H9 (cell line): Measurements from ENCODE around the gene CDH13. TPM values are rescaled to one million over a fixed set of nuclear protein-coding genes. Genes with fewer than 3 reads are reported as not detected.

Experiments used
- DNase-seq: peaks from one replicate; pipeline ENCODE4 v3.0.0-alpha.2; 2017
- H2AFZ ChIP-seq: one replicate; pipeline ENCODE4 v1.6.1; 2013; ENCODE audit warnings: mild to moderate bottlenecking, low read length, control low read depth, moderate library complexity
- H2AK5ac ChIP-seq: 2 replicates; pipeline ENCODE4 v1.6.1; 2013; ENCODE audit warnings: low read length, control low read depth, mixed read lengths; ENCODE audit not compliant: insufficient read length
- H2BK120ac ChIP-seq: one replicate; pipeline ENCODE4 v1.6.1; 2013; ENCODE audit warnings: low read depth, mild to moderate bottlenecking, low read length, control low read depth, inconsistent platforms; ENCODE audit not compliant: poor library complexity, severe bottlenecking
- H2BK12ac ChIP-seq: 2 replicates; pipeline ENCODE4 v1.6.1; 2013; ENCODE audit warnings: low read length, control low read depth, mixed read lengths, low read depth; ENCODE audit not compliant: insufficient read length
- H2BK15ac ChIP-seq: 2 replicates; pipeline ENCODE4 v1.6.1; 2013; ENCODE audit warnings: low read depth, low read length, control low read depth
- H2BK20ac ChIP-seq: one replicate; pipeline ENCODE4 v1.6.1; 2013; ENCODE audit warnings: low read depth, mild to moderate bottlenecking, low read length, control low read depth, inconsistent platforms; ENCODE audit not compliant: poor library complexity, severe bottlenecking
- H2BK5ac ChIP-seq: 2 replicates; pipeline ENCODE4 v1.6.1; 2013; ENCODE audit warnings: low read length, control low read depth, mixed read lengths; ENCODE audit not compliant: insufficient read length
- H3K14ac ChIP-seq: 2 replicates; pipeline ENCODE4 v1.6.1; 2013; ENCODE audit warnings: low read length, control low read depth; ENCODE audit not compliant: insufficient read depth
- H3K18ac ChIP-seq: 2 replicates; pipeline ENCODE4 v1.6.1; 2013; ENCODE audit warnings: low read depth, mild to moderate bottlenecking, mixed read lengths, low read length, control low read depth; ENCODE audit not compliant: insufficient read length
- H3K23ac ChIP-seq: 2 replicates; pipeline ENCODE4 v1.6.1; 2013; ENCODE audit warnings: low read length, control low read depth, mixed read lengths, low read depth; ENCODE audit not compliant: insufficient read length
- H3K23me2 ChIP-seq: 2 replicates; pipeline ENCODE4 v1.6.1; 2013; ENCODE audit warnings: low read depth, mild to moderate bottlenecking, mixed read lengths, low read length, control low read depth; ENCODE audit not compliant: insufficient read length, poor library complexity, severe bottlenecking
- H3K27ac ChIP-seq: 2 replicates; pipeline ENCODE4 v1.5.1; 2013; ENCODE audit warnings: low read length, control low read depth, mixed read lengths, low read depth; ENCODE audit not compliant: insufficient read length
- H3K27me3 ChIP-seq: 2 replicates; pipeline ENCODE4 v1.6.1; 2013; ENCODE audit warnings: low read length, control low read depth, inconsistent platforms; ENCODE audit not compliant: insufficient read depth
- H3K4ac ChIP-seq: 2 replicates; pipeline ENCODE4 v1.6.1; 2013; ENCODE audit warnings: low read depth, mild to moderate bottlenecking, control low read depth, inconsistent platforms, low read length, moderate library complexity
- H3K4me1 ChIP-seq: 2 replicates; pipeline ENCODE4 v1.6.1; 2013; ENCODE audit warnings: low read length, control low read depth, inconsistent platforms; ENCODE audit not compliant: insufficient read depth
- H3K4me2 ChIP-seq: 2 replicates; pipeline ENCODE4 v1.6.1; 2013; ENCODE audit warnings: low read length, control low read depth, mixed read lengths; ENCODE audit not compliant: insufficient read length, insufficient read depth
- H3K56ac ChIP-seq: 2 replicates; pipeline ENCODE4 v1.6.1; 2013; ENCODE audit warnings: low read depth, mild to moderate bottlenecking, mixed read lengths, low read length, control low read depth; ENCODE audit not compliant: insufficient read length
- H3K79me1 ChIP-seq: 2 replicates; pipeline ENCODE4 v1.6.1; 2013; ENCODE audit warnings: low read depth, mild to moderate bottlenecking, moderate library complexity, low read length, control low read depth, inconsistent platforms; ENCODE audit not compliant: insufficient read depth, poor library complexity, severe bottlenecking
- H3K79me2 ChIP-seq: 2 replicates; pipeline ENCODE4 v1.6.1; 2013; ENCODE audit warnings: low read length, control low read depth, inconsistent platforms; ENCODE audit not compliant: insufficient read depth
- H3K9ac ChIP-seq: 2 replicates; pipeline ENCODE4 v1.6.1; 2013; ENCODE audit warnings: low read length, control low read depth, mixed read lengths; ENCODE audit not compliant: insufficient read length; ENCODE audit errors: extremely low read depth
- H3K9me3 ChIP-seq: one replicate; pipeline ENCODE4 v1.6.1; 2013; ENCODE audit warnings: low read depth, low read length, inconsistent platforms; ENCODE audit not compliant: control insufficient read depth
- H3T11ph ChIP-seq: one replicate; pipeline ENCODE4 v1.6.1; 2013; ENCODE audit warnings: mild to moderate bottlenecking, low read length, control low read depth, inconsistent platforms
- H4K20me1 ChIP-seq: one replicate; pipeline ENCODE4 v1.6.1; 2013; ENCODE audit not compliant: control insufficient read depth, insufficient read length, insufficient read depth
- H4K5ac ChIP-seq: 2 replicates; pipeline ENCODE4 v1.6.1; 2013; ENCODE audit warnings: low read depth, mild to moderate bottlenecking, mixed read lengths, low read length, control low read depth; ENCODE audit not compliant: insufficient read length
- H4K8ac ChIP-seq: replicated peaks from 2 replicates; pipeline ENCODE4 v1.6.1; 2013; ENCODE audit warnings: low read length, control low read depth, mixed read lengths, low read depth; ENCODE audit not compliant: insufficient read length
- H4K91ac ChIP-seq: 2 replicates; pipeline ENCODE4 v1.6.1; 2013; ENCODE audit warnings: low read depth, mild to moderate bottlenecking, moderate library complexity, mixed read lengths, low read length, control low read depth; ENCODE audit not compliant: insufficient read length
- H3K27ac Mint-ChIP-seq, 3 experiments: 2 replicates in 2 of 3; 3 replicates in 1 of 3; pipeline ENCODE4 v1.8.0; 2020 to 2021; ENCODE audit warnings: mixed read lengths in 3 of 3, mild to moderate bottlenecking in 1 of 3, moderate library complexity in 1 of 3
- H3K27me3 Mint-ChIP-seq: 2 replicates; pipeline ENCODE4 v1.8.0; 2021; ENCODE audit warnings: low read depth, mild to moderate bottlenecking, moderate library complexity, mixed read lengths
- H3K36me3 Mint-ChIP-seq, 3 experiments: 2 replicates in 2 of 3; 3 replicates in 1 of 3; pipeline ENCODE4 v1.8.0; 2020 to 2021; ENCODE audit warnings: low read depth in 3 of 3, mixed read lengths in 3 of 3; ENCODE audit not compliant: insufficient read depth in 1 of 3
- H3K4me1 Mint-ChIP-seq, 2 experiments: 2 replicates each; pipeline ENCODE4 v1.8.0; 2020; ENCODE audit warnings: mixed read lengths in 2 of 2
- H3K4me3 Mint-ChIP-seq, 2 experiments: 2 replicates in 1 of 2; 3 replicates in 1 of 2; pipeline ENCODE4 v1.8.0; 2020 to 2021; ENCODE audit warnings: mild to moderate bottlenecking in 2 of 2, mixed read lengths in 2 of 2, moderate library complexity in 1 of 2
- H3K9me3 Mint-ChIP-seq, 2 experiments: 2 replicates in 1 of 2; 3 replicates in 1 of 2; pipeline ENCODE4 v1.8.0; 2020; ENCODE audit warnings: mild to moderate bottlenecking in 2 of 2, mixed read lengths in 2 of 2, moderate library complexity in 1 of 2
- WGBS: extraction: QIAGEN DNeasy Blood & Tissue Kit; methylation state at CpG from one replicate; pipeline ENCODE4 v1.1.7; 2013; ENCODE audit warnings: missing lambda C conversion rate, low lambda C conversion rate, mixed read lengths; ENCODE audit not compliant: insufficient read length; ENCODE audit errors: extremely low coverage; 5-methylcytosine and 5-hydroxymethylcytosine counted together
- total RNA-seq: library from RNA; stranded (reverse); gene quantifications from 2 replicates; pipeline ENCODE4 v1.2.1, GENCODE V29; 2021
- TF ChIP-seq, protein P1 (sequence below): fragments of 200-600 bp; sonication (generic); conservative IDR thresholded peaks from 3 replicates; pipeline ENCODE4 v1.8.0; 2021; ENCODE audit warnings: antibody characterized with exemption, mild to moderate bottlenecking

The CDH13 gene
- total RNA-seq, 1 experiment from 2014 or later = 1.5 TPM

- Histone ChIP-seq H3K14ac (no peak overlapping the region), H2BK120ac (no peak overlapping the region), H2BK12ac (no peak overlapping the region), H3K18ac (no peak overlapping the region), H4K20me1 (no peaks in the 10 kb centered on the region), H3K9me3 (no peaks in the 10 kb centered on the region), H3K27ac (no peak overlapping the region), H3K4me1 (no peaks in the 10 kb centered on the region), H2AK5ac (no peak overlapping the region), H4K91ac (no peak overlapping the region), H3K27me3 (no peaks in the 10 kb centered on the region), H3K4me2 (no peak overlapping the region), H3K23me2 (no peaks in the 10 kb centered on the region), H3K56ac (no peak overlapping the region), H4K8ac (no peak overlapping the region), H3T11ph (no peak overlapping the region), H2BK20ac (no peak overlapping the region), H2BK5ac (no peak overlapping the region), H2AFZ (no peak overlapping the region), H2BK15ac (no peak overlapping the region), H3K79me2 (no peaks in the 10 kb centered on the region), H3K9ac (no peak overlapping the region), H3K23ac (no peak overlapping the region), H3K79me1 (no peaks in the 10 kb centered on the region), H4K5ac (no peak overlapping the region), H3K4ac (no peak overlapping the region)
- H3K27me3 Mint-ChIP-seq = no peaks in the 10 kb centered on the region
- no CpG with 5 or more reads among the region's 7 CpGs for WGBS
- H3K27ac Mint-ChIP-seq = no peak overlapping the region
- no peak overlapping the region for H3K4me3 Mint-ChIP-seq
- H3K4me1 Mint-ChIP-seq = no peaks in the 10 kb centered on the region
- H3K9me3 Mint-ChIP-seq = no peaks in the 10 kb centered on the region; a peak in 1 of 5 replicates
- H3K36me3 Mint-ChIP-seq = no peaks in the 10 kb centered on the region; a peak in 1 of 7 replicates
- DNase-seq = no peak
- TF ChIP-seq, protein P1, sequence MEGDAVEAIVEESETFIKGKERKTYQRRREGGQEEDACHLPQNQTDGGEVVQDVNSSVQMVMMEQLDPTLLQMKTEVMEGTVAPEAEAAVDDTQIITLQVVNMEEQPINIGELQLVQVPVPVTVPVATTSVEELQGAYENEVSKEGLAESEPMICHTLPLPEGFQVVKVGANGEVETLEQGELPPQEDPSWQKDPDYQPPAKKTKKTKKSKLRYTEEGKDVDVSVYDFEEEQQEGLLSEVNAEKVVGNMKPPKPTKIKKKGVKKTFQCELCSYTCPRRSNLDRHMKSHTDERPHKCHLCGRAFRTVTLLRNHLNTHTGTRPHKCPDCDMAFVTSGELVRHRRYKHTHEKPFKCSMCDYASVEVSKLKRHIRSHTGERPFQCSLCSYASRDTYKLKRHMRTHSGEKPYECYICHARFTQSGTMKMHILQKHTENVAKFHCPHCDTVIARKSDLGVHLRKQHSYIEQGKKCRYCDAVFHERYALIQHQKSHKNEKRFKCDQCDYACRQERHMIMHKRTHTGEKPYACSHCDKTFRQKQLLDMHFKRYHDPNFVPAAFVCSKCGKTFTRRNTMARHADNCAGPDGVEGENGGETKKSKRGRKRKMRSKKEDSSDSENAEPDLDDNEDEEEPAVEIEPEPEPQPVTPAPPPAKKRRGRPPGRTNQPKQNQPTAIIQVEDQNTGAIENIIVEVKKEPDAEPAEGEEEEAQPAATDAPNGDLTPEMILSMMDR = no peak
These were observed 340.7 kb downstream of the CDH13 start for GRCh38 chr16:82967424-82967823.
